Measurements from ENCODE around the gene KRTAP12-2.
"Not testable (repeated sequence)": the region's sequence is repeated elsewhere in the genome, so short reads cannot be mapped to it uniquely, and the experiment has no call there.

GRCh38 chr21:44638506-44639330 is 28.0 kb downstream of the KRTAP12-2 start:
- TF ChIP-seq POLR2A (IDR thresholded peaks at IDR 0.05; ENCODE audit: low read length); GATA1 (IDR thresholded peaks at IDR 0.05; ENCODE audit: low read depth, low read length): not testable (repeated sequence)

All from erythroblast (primary cell).